Prostate gland (tissue), 2 donors: ENCODE measurements around the gene GPN2.

ENCODE experiments used
- POLR2A ChIP-seq: fragments of 450-650 bp; IDR thresholded peaks from one replicate; pipeline ENCODE4 v1.6.1; 2016; ENCODE audit warnings: antibody characterized with exemption, mild to moderate bottlenecking
- POLR2AphosphoS5 ChIP-seq: sonication (generic); formaldehyde crosslinking; IDR thresholded peaks from one replicate; pipeline ENCODE4 v1.6.1; 2017; ENCODE audit warnings: antibody characterized with exemption
- TF ChIP-seq, protein P1 (sequence below), 4 experiments: fragments of 200-600 bp in 2 of 4; fragments of 450-650 bp in 2 of 4; sonication (generic) in 2 of 4; IDR thresholded peaks; 1 replicate in 3 of 4; 2 replicates in 1 of 4; pipeline ENCODE4 v1.5.1; 2016 to 2019; ENCODE audit warnings: antibody characterized with exemption in 4 of 4, mild to moderate bottlenecking in 2 of 4, moderate library complexity in 2 of 4

GRCh38 chr1:26828411-26828991 is 61.6 kb downstream of the GPN2 start:
- TF ChIP-seq POLR2A = no peak
- TF ChIP-seq, protein P1, sequence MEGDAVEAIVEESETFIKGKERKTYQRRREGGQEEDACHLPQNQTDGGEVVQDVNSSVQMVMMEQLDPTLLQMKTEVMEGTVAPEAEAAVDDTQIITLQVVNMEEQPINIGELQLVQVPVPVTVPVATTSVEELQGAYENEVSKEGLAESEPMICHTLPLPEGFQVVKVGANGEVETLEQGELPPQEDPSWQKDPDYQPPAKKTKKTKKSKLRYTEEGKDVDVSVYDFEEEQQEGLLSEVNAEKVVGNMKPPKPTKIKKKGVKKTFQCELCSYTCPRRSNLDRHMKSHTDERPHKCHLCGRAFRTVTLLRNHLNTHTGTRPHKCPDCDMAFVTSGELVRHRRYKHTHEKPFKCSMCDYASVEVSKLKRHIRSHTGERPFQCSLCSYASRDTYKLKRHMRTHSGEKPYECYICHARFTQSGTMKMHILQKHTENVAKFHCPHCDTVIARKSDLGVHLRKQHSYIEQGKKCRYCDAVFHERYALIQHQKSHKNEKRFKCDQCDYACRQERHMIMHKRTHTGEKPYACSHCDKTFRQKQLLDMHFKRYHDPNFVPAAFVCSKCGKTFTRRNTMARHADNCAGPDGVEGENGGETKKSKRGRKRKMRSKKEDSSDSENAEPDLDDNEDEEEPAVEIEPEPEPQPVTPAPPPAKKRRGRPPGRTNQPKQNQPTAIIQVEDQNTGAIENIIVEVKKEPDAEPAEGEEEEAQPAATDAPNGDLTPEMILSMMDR (IDR thresholded peaks at IDR 0.05) = no peak
- TF ChIP-seq POLR2AphosphoS5 = no peak
